H7 (cell line): ENCODE data around the gene GLYAT. TPM values are rescaled to one million over a fixed set of nuclear protein-coding genes. Genes with fewer than 3 reads are reported as not detected.
"Not testable (repeated sequence)": the region's sequence is repeated elsewhere in the genome, so short reads cannot be mapped to it uniquely, and the experiment has no call there.

Source experiments
- DNase-seq: peaks from one replicate; pipeline ENCODE4 v3.0.0; 2012
- H3K27me3 ChIP-seq: 2 replicates; pipeline ENCODE4 v1.6.0; 2011; ENCODE audit warnings: mild to moderate bottlenecking, low read length; ENCODE audit not compliant: control insufficient read depth, insufficient read depth
- H3K36me3 ChIP-seq: replicated peaks from 2 replicates; pipeline ENCODE4 v1.5.1; 2011; ENCODE audit warnings: low read length; ENCODE audit not compliant: control insufficient read depth, insufficient read depth
- H3K4me3 ChIP-seq: 2 replicates; pipeline ENCODE4 v1.5.1; 2011; ENCODE audit warnings: low read depth, mild to moderate bottlenecking, control low read depth, low read length, moderate library complexity; ENCODE audit not compliant: insufficient read depth
- total RNA-seq: library from RNA; depleted of rRNA; stranded (reverse); fragments of >200 nt; shearing (Covaris generic); gene quantifications from 2 replicates; pipeline ENCODE4 v1.2.3, GENCODE V29; 2014

GLYAT gene
- total RNA-seq, 1 experiment from 2014 or later, result not detected

GRCh38 chr11:58726737-58727414, 4.9 kb downstream of the GLYAT start:
- H3K4me3 ChIP-seq, result no peak overlapping the region
- H3K36me3 ChIP-seq, result no peaks in the 10 kb centered on the region
- no peak for DNase-seq
- H3K27me3 ChIP-seq, result no peaks in the 10 kb centered on the region

- Histone ChIP-seq H3K4me3 (no peak overlapping the region), H3K36me3 (no peaks in the 10 kb centered on the region), H3K27me3 (no peaks in the 10 kb centered on the region)
- DNase-seq, result no peak
Observed at GRCh38 chr11:58719406-58720117, 12.2 kb downstream of the GLYAT start.

- Histone ChIP-seq H3K36me3 (no peaks in the 10 kb centered on the region), H3K4me3 (no peak overlapping the region), H3K27me3 (no peaks in the 10 kb centered on the region)
- DNase-seq, result no peak
Observed at GRCh38 chr11:58712531-58712930, 19.2 kb downstream of the GLYAT start.

- Histone ChIP-seq H3K4me3 (no peak overlapping the region), H3K27me3 (no peaks in the 10 kb centered on the region), H3K36me3 (no peaks in the 10 kb centered on the region)
- DNase-seq, result no peak
Observed at GRCh38 chr11:58711832-58712231, 19.9 kb downstream of the GLYAT start.

- Histone ChIP-seq H3K36me3 (no peaks in the 10 kb centered on the region), H3K4me3 (no peak overlapping the region), H3K27me3 (no peaks in the 10 kb centered on the region)
- DNase-seq, result no peak
Observed at GRCh38 chr11:58707767-58708166, 24.0 kb downstream of the GLYAT start.

- not testable (repeated sequence) for H3K36me3 ChIP-seq, H3K27me3 ChIP-seq, DNase-seq, H3K4me3 ChIP-seq
Observed at GRCh38 chr11:58696825-58697224, 34.9 kb downstream of the GLYAT start.

- H3K27me3 ChIP-seq, result no peaks in the 10 kb centered on the region
- DNase-seq, result no peak
- no peak overlapping the region for H3K4me3 ChIP-seq
- H3K36me3 ChIP-seq, result no peaks in the 10 kb centered on the region
Observed at GRCh38 chr11:58693026-58693425, 38.7 kb downstream of the GLYAT start.

- Histone ChIP-seq H3K4me3 (no peak overlapping the region), H3K36me3 (no peaks in the 10 kb centered on the region), H3K27me3 (no peaks in the 10 kb centered on the region)
- no peak for DNase-seq
Observed at GRCh38 chr11:58691675-58692074, 40.1 kb downstream of the GLYAT start.

GRCh38 chr11:58688789-58689503, 42.8 kb downstream of the GLYAT start:
- no peaks in the 10 kb centered on the region for H3K27me3 ChIP-seq
- no peaks in the 10 kb centered on the region for H3K36me3 ChIP-seq
- no peak for DNase-seq
- H3K4me3 ChIP-seq, result no peak overlapping the region

- Histone ChIP-seq H3K4me3 (no peak overlapping the region), H3K27me3 (no peaks in the 10 kb centered on the region), H3K36me3 (no peaks in the 10 kb centered on the region)
- DNase-seq, result no peak
Observed at GRCh38 chr11:58685973-58686722, 45.6 kb downstream of the GLYAT start.

- DNase-seq, H3K4me3 ChIP-seq, H3K36me3 ChIP-seq, H3K27me3 ChIP-seq: not testable (repeated sequence)
Observed at GRCh38 chr11:58682660-58683059, 49.1 kb downstream of the GLYAT start.

- H3K4me3 ChIP-seq, DNase-seq, H3K27me3 ChIP-seq, H3K36me3 ChIP-seq: not testable (repeated sequence)
Observed at GRCh38 chr11:58677536-58677935, 54.2 kb downstream of the GLYAT start.

GRCh38 chr11:58676563-58677135, 55.1 kb downstream of the GLYAT start:
- DNase-seq, result no peak
- Histone ChIP-seq H3K36me3 (no peaks in the 10 kb centered on the region), H3K27me3 (no peaks in the 10 kb centered on the region), H3K4me3 (no peak overlapping the region)
